Endothelial cell of umbilical vein (primary cell): ENCODE data around the gene LRRC4B. TPM values are rescaled to one million over a fixed set of nuclear protein-coding genes. Genes with fewer than 3 reads are reported as not detected.

Experiments
- BruUV-seq: library from RNA; stranded (reverse); fragments of 400-500 nt; replicated peaks from 2 replicates; lab custom pipeline; 2021; lab: Mats Ljungman, UMichigan
- CTCF ChIA-PET: fragments of 300-600, 350-600 bp; sonication (Branson Sonifier 250); formaldehyde crosslinking; loops from one replicate; lab custom pipeline; 2021; ENCODE audit warnings: antibody characterized with exemption, inconsistent platforms; lab: Charles Lee
- POLR2A ChIA-PET: fragments of 300-600, 350-600 bp; sonication (Branson Sonifier 250); formaldehyde crosslinking; loops from one replicate; lab custom pipeline; 2021; ENCODE audit warnings: antibody characterized with exemption, inconsistent platforms; lab: Charles Lee
- DNase-seq: peaks from one replicate; pipeline ENCODE4 v3.0.0-alpha.2; 2011; ENCODE audit warnings: low read depth, low spot score
- FAIRE-seq: peaks from 2 replicates; lab custom pipeline; 2011; peaks lifted over from hg19 to GRCh38; lab: Jason Lieb, UNC
- H2AFZ ChIP-seq: 2 replicates; pipeline ENCODE4 v1.6.0; 2012; ENCODE audit warnings: low read depth, low read length, control low read depth, inconsistent platforms
- H3K27ac ChIP-seq: 2 replicates; pipeline ENCODE4 v1.5.1; 2011; ENCODE audit warnings: low read depth, mild to moderate bottlenecking, control low read depth, low read length, moderate library complexity; ENCODE audit not compliant: insufficient read depth
- H3K27me3 ChIP-seq, 2 experiments: 2 replicates each; pipeline versions ENCODE4 v1.6.0 to v1.6.1; 2011; ENCODE audit warnings: low read length in 2 of 2, mixed read lengths in 1 of 2; ENCODE audit not compliant: control insufficient read depth in 2 of 2, insufficient read depth in 2 of 2
- H3K36me3 ChIP-seq, 2 experiments: 2 replicates in 1 of 2; 3 replicates in 1 of 2; pipeline ENCODE4 v1.5.1; 2011; ENCODE audit warnings: low read length in 2 of 2, mild to moderate bottlenecking in 1 of 2, moderate library complexity in 1 of 2; ENCODE audit not compliant: control insufficient read depth in 2 of 2, insufficient read depth in 2 of 2; ENCODE audit errors: extremely low read depth in 1 of 2
- H3K4me1 ChIP-seq: 3 replicates; pipeline ENCODE4 v1.5.1; 2011; ENCODE audit warnings: mild to moderate bottlenecking, low read length; ENCODE audit not compliant: control insufficient read depth, insufficient read depth; ENCODE audit errors: extremely low read depth
- H3K4me2 ChIP-seq: 2 replicates; pipeline ENCODE4 v1.6.1; 2011; ENCODE audit warnings: low read length, control low read depth, mixed read lengths; ENCODE audit not compliant: insufficient read depth
- H3K4me3 ChIP-seq, 3 experiments: fragments of 200-600 bp in 1 of 3; sonication (generic), shearing (Covaris generic) in 1 of 3; replicated peaks in 1 of 3; 2 replicates each; pipeline ENCODE4 v1.5.1; 2011 to 2016; ENCODE audit warnings: control low read depth in 3 of 3, low read length in 3 of 3, mild to moderate bottlenecking in 2 of 3, inconsistent platforms in 1 of 3, low read depth in 1 of 3, moderate library complexity in 1 of 3; ENCODE audit not compliant: insufficient read depth in 1 of 3
- H3K79me2 ChIP-seq: 2 replicates; pipeline ENCODE4 v1.6.0; 2012; ENCODE audit warnings: low read length, inconsistent platforms; ENCODE audit not compliant: control insufficient read depth, insufficient read depth
- H3K9ac ChIP-seq: replicated peaks from 2 replicates; pipeline ENCODE3; 2011; ENCODE audit warnings: low read length, control low read depth; ENCODE audit not compliant: insufficient read depth; ENCODE audit errors: extremely low read depth
- H3K9me1 ChIP-seq: replicated peaks from 3 replicates; pipeline ENCODE4 v1.6.0; 2011; ENCODE audit warnings: mild to moderate bottlenecking, low read length; ENCODE audit not compliant: control insufficient read depth, insufficient read depth; ENCODE audit errors: extremely low read depth
- H3K9me3 ChIP-seq: replicated peaks from 2 replicates; pipeline ENCODE4 v1.5.1; 2012; ENCODE audit warnings: low read length, inconsistent platforms; ENCODE audit not compliant: control insufficient read depth, insufficient read depth
- H4K20me1 ChIP-seq: replicated peaks from 2 replicates; pipeline ENCODE3; 2011; ENCODE audit warnings: mild to moderate bottlenecking, low read length; ENCODE audit not compliant: control insufficient read depth, insufficient read depth; ENCODE audit errors: extremely low read depth
- CTCF ChIP-seq, 2 donors: IDR thresholded peaks; 1 replicate in 1 of 2; 2 replicates in 1 of 2; pipeline ENCODE4 v1.5.1; 2011; ENCODE audit warnings: low read length in 2 of 2, mild to moderate bottlenecking in 2 of 2, moderate library complexity in 2 of 2, control low read depth in 1 of 2, inconsistent platforms in 1 of 2, low read depth in 1 of 2; ENCODE audit not compliant: insufficient read depth in 1 of 2; ENCODE audit errors: extremely low read depth in 1 of 2
- EZH2 ChIP-seq: IDR thresholded peaks from 2 replicates; pipeline ENCODE4 v1.6.1; 2012; ENCODE audit warnings: borderline replicate concordance, low read depth, mild to moderate bottlenecking, moderate library complexity, low read length, inconsistent platforms; ENCODE audit not compliant: severe bottlenecking
- FOS ChIP-seq: IDR thresholded peaks from 2 replicates; pipeline ENCODE4 v1.6.1; 2011; ENCODE audit warnings: mild to moderate bottlenecking, low read length, moderate library complexity, borderline replicate concordance; ENCODE audit not compliant: insufficient read depth
- GATA2 ChIP-seq: IDR thresholded peaks from 2 replicates; pipeline ENCODE4 v1.7.0; 2011; ENCODE audit warnings: low read depth, mild to moderate bottlenecking, moderate library complexity, mixed read lengths, low read length; ENCODE audit not compliant: insufficient read length, insufficient read depth
- dilution Hi-C: fragments of 300-500 bp; cut with MboI; formaldehyde crosslinking; loops from one replicate; pipeline ENCODE4 v1.15.0; 2019; ENCODE audit warnings: low sequenced_read_pairs; ENCODE audit not compliant: extremely low pct_ligation_motif_present
- intact Hi-C: fragments of 100-400 bp; cut with micrococcal nuclease; formaldehyde crosslinking; loops from one replicate; pipeline ENCODE4 v1.10.0; 2022
- polyA plus RNA-seq, 4 experiments: library from polyadenylated mRNA; depleted of rRNA in 3 of 4; stranded (reverse) in 3 of 4; unstranded in 1 of 4; fragments of >200 nt; gene quantifications; 2 replicates each; pipeline versions ENCODE4 v1.2.1 to v1.2.3, GENCODE V29; 2011 to 2012; ENCODE audit warnings: missing spikeins in 1 of 4
- total RNA-seq: library from RNA; stranded (reverse); gene quantifications from 2 replicates; pipeline ENCODE4 v1.2.3, GENCODE V29; 2021

The LRRC4B gene
- total and polyA plus RNA-seq, 2 donors (not counting 3 experiments of a cell fraction or from before 2014, with no cell fraction given) = 0.08 TPM; not detected in 1

- Histone ChIP-seq H4K20me1 (no peaks in the 10 kb centered on the region), H3K4me2 (no peak overlapping the region), H3K27ac (no peak overlapping the region), H3K9me3 (no peaks in the 10 kb centered on the region), H3K79me2 (no peaks in the 10 kb centered on the region), H3K36me3 (no peaks in the 10 kb centered on the region), H3K27me3 (peaks cover 4% of the 10 kb centered on the region in 2 experiments), H2AFZ (peak overlapping the region; percentile 100), H3K9ac (no peak overlapping the region), H3K4me3 (peak overlapping the region in 1 of 3 experiments; percentile 43), H3K9me1 (no peaks in the 10 kb centered on the region), H3K4me1 (peaks cover 3% of the 10 kb centered on the region)
- CTCF ChIA-PET = interaction anchor here (0.6 to 7.3 kb wide), 35 partner anchors 9 to 925 kb away, joined by 3 to 136 read pairs (median 4); partner anchors contain the start of genes ACP4 and JOSD2
- no peak for DNase-seq
- TF ChIP-seq CTCF (IDR thresholded peaks at IDR 0.05; ENCODE audit: extremely low read depth in 1 of 2, insufficient read depth in 1 of 2, low read depth in 1 of 2, low read length in 2 of 2) = no peak
- no peak for TF ChIP-seq FOS
- TF ChIP-seq GATA2 = no peak
- TF ChIP-seq EZH2 = peak; percentile 12
- POLR2A ChIA-PET = interaction anchor here (0.6 to 1.3 kb wide), 2 partner anchors 32 to 249 kb away, joined by 3 to 4 read pairs; no protein-coding TSS in a partner anchor
- FAIRE-seq = no peak
- dilution Hi-C loops = no loop called here
- BruUV-seq = no TSS peak
- intact Hi-C loops = loop anchor here (1.0 kb wide), 2 partner anchors 18 to 198 kb away; no protein-coding TSS in a partner anchor
These were observed 12.6 kb downstream of the LRRC4B start for GRCh38 chr19:50555450-50556281.
